GM19372 (cell line): ENCODE results near the gene ZNF785.
"Not testable (repeated sequence)": the region's sequence is repeated elsewhere in the genome, so short reads cannot be mapped to it uniquely, and the experiment has no call there.

Experiments used
- ATAC-seq: cut with Tn5 transposase; IDR thresholded peaks from one replicate; pipeline ENCODE4 v1.9.1; 2021; ENCODE audit warnings: mild to moderate bottlenecking, low read depth, moderate library complexity; ENCODE audit not compliant: unreplicated experiment

Gene ZNF785

GRCh38 chr16:30543067-30543466 is 42.4 kb downstream of the ZNF785 start:
- no peak for ATAC-seq

- no peak for ATAC-seq
These were observed 43.8 kb downstream of the ZNF785 start for GRCh38 chr16:30541502-30542329.

- not testable (repeated sequence) for ATAC-seq
These were observed 44.5 kb downstream of the ZNF785 start for GRCh38 chr16:30540916-30541464.

GRCh38 chr16:30539986-30540526 is 45.4 kb downstream of the ZNF785 start:
- ATAC-seq, result not testable (repeated sequence)

- no peak for ATAC-seq
These were observed 46.2 kb downstream of the ZNF785 start for GRCh38 chr16:30539000-30539964.

GRCh38 chr16:30536391-30537024 is 49.0 kb downstream of the ZNF785 start:
- not testable (repeated sequence) for ATAC-seq

- ATAC-seq, result no peak
These were observed 49.7 kb downstream of the ZNF785 start for GRCh38 chr16:30535777-30536190.

GRCh38 chr16:30535106-30535776 is 50.3 kb downstream of the ZNF785 start:
- ATAC-seq, result peak; percentile 22

- peak; percentile 74 for ATAC-seq
These were observed 51.0 kb downstream of the ZNF785 start, which contains the start of gene ZNF747 for GRCh38 chr16:30534368-30535105. ZNF747 (minus strand) TSS chr16:30534858; CDS start chr16:30534679, 179 bp downstream.

GRCh38 chr16:30533748-30534367 is 51.6 kb downstream of the ZNF785 start:
- peak; percentile 15 for ATAC-seq

GRCh38 chr16:30533146-30533522 is 52.4 kb downstream of the ZNF785 start:
- ATAC-seq, result no peak

- no peak for ATAC-seq
These were observed 53.0 kb downstream of the ZNF785 start for GRCh38 chr16:30532285-30533145.
